NCI-H748 (cell line): ENCODE results near the gene GLUL.
"Not testable (repeated sequence)": the region's sequence is repeated elsewhere in the genome, so short reads cannot be mapped to it uniquely, and the experiment has no call there.

ENCODE experiments used
- DNase-seq: peaks from one replicate; lab custom pipeline; 2025; ENCODE audit not compliant: unreplicated experiment; lab: John Stamatoyannopoulos, UW

Gene GLUL

DNA sequence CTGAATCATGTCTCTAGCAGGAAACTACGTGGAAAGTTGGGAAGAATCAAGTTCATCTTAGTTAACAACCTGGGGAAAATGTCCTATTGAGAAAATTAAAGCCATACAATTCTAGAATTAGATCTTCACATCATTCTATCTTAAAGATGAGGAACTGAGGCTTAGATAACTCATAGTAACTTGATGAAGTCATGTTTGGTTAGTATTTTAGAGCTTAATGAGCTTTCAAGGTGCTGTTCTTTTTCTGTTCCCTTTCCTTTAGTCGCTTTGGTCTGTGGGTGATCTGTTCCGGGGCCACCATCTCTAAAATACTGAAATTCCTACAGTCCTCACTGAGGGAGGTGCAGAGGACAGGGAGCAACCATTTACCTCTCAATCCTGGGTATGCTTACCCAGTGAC is 4.3 kb upstream of the GLUL start:
- DNase-seq: no peak

DNA sequence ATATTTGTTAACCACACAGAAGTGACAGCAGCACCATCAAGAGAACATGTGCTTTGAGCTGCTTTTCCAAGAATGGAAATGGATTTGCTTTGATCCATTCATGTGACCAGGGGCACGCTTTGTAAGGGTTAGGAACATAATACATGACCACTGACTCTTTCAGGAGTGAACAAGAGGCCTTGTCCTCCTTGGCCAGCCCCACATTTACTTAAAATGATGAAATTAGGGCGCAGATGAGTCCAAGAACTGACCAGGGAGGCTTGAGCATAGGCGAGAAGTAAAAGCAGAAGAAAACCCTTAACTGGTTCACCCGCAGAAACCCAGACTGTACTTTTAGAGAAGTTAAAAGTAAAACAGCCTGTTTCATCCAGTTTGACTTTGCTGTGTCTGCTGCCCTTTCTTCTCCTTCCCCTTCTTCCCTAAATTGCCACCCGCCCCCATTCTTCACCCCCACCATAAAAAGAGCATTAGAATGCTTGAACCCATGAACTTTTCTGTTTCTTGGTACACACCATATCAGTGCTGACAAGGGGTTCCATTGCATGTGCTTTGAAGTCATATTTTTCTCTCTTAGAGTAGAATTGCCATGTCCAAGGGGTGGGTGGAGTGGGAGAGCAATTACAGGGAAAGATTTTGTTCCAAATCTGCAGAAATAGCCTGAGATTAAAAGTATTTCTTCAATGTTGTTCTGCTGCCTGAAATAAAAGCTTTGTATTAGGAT is 2.6 kb upstream of the GLUL start:
- DNase-seq: no peak

DNA sequence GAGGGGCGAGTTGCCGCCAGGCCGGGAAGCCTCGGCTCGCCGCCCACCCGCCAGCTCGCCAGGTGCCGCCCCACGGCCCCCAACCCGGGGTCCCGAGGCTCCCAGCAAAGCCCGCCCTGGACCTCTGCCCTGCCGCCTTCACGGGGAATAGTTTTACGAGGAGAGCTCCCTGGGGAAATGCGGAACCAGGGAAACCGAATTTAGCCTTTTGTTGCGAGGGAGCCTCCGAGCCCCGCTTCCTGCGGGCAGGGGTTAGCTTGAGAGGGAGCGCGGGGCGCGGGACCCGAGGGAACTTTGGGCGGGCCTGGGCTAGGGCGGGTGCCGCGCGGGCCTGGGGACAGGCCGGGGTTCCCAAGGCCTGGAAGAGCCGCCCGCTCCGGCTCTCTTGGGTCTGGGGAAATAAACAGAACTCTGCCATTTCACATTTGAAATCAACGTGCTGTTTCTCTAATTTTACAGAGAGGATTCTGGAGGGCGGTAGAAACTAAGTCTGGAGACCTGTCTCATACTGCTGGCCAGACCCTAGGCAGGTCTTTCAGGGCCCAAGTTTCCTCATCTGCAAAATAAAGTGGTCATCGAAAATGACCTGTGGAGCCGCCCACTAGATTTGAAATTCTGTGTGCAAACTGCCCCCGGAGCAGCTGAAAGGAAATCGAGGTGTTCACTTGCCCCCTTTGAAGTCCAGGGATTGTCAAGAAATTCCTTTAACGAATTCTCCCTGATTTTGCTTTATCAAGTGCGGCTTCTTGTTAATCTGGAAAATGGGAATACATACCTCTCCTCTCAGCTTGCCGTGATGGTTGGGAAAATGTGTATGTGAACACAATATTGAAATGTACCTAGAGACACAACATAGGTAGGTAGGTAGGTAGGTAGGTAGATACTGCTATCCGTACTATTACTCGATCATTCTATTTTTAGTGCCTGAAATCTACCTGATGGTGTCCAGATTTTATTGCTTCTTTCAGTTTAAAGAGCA is 749 bp upstream of the GLUL start:
- DNase-seq: peak; percentile 76

DNA sequence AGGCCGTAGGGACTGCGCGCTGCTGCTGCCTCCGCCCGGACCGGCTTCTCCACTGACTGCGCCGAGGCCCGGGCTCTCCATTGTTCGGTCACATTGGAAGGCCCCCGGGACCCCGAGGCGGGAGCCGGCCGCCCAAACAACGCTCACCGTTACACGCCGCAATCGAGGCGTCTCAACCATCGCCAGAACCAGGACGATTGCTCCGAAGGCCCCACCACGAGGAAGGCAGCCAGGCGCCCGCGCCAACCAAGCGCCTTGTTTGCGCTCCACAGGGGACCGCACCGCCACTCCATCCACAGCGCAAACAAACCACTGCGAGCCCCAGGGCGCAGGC is 595 bp downstream of the GLUL start:
- DNase-seq: peak; percentile 84

DNA sequence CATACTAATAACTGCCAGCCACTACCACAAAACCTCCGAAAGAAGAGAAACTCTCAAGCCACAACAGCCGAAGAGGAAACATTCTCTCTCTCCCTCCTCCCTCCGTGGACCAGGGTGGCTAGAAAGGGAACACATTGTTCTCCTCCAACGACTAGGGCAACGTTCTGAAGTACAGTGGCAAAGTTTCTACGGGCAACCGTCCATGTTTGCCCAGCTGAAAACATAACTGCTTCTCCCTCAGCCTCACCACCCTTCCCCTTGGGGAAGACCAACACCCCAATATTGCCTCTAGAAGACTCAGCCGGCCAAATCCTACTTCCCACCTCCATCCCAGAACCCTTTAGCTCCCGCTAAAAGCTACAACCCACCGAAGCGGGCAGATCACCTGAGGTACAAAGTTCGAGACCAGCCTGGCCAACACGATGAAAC is 2.0 kb downstream of the GLUL start:
- no peak for DNase-seq

DNA sequence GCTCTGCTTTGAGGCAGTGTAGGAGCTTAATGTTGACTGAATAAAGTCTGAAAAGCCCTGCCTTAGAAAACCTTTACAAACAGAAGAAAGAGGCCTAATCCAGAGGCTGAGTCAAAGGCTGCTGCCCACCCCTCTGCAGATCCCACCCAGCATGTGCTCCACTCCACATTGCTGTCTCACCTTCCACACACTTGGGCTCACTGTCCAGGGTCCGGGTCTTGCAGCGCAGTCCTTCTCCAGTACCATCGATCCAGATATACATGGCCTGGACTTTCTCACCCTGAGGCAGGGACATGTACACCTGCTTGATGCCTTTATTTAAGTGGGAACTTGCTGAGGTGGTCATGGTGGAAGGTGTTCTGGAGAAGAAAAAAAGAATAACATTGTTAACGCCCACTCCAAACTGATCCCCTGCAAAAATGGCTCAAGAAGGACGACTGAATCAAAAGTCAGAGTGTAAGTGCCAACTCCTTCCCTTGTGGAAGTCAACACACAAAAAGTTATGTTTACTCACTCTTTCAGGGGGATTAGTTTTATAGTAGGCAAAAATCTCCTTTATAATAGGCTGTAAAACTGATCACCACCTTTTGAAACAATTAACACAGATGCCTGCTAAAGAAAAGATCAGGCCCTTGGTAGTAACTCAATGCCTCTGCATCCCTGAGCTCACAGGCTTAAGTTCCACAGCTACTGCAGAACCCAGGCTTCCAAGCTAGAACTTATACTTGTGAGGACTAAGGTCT is 3.0 kb downstream of the GLUL start:
- DNase-seq: no peak

DNA sequence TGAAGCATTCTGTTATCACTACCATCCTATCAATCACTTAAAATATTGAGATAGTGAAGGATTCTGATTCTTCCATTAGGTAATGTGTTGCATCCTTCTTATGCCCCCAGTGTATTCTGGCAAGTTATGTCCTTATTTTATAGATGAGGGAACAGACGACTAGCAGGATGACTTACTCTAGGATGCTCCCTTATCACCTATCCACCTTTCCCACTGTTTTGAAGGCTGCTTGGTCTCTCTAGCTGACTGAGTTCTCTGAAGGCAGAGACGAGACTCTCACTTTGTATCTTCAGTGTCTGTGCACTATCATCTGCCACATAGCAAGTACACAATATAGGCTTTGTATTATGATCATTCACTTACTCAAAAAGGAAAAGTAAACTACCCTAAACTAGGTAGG is 4.0 kb downstream of the GLUL start:
- DNase-seq: no peak

DNA sequence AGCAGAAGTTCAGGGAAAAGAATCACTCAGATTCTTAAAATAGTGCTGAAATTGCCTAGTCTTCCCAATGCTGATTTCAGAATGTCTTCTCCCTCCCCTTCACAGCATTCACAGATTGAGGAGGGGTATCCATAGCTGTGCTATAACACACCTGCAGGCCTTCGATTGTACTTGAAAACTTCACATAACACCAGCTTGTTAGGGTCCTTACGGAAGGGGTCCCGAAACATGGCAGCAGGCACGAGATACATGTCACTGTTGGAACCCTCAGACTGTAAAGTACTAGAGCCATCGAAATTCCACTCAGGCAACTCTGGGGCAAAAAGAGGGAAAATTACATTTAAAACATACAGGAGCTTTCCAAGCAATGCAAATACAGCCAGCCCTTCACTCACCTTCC is 4.6 kb downstream of the GLUL start:
- no peak for DNase-seq

DNA sequence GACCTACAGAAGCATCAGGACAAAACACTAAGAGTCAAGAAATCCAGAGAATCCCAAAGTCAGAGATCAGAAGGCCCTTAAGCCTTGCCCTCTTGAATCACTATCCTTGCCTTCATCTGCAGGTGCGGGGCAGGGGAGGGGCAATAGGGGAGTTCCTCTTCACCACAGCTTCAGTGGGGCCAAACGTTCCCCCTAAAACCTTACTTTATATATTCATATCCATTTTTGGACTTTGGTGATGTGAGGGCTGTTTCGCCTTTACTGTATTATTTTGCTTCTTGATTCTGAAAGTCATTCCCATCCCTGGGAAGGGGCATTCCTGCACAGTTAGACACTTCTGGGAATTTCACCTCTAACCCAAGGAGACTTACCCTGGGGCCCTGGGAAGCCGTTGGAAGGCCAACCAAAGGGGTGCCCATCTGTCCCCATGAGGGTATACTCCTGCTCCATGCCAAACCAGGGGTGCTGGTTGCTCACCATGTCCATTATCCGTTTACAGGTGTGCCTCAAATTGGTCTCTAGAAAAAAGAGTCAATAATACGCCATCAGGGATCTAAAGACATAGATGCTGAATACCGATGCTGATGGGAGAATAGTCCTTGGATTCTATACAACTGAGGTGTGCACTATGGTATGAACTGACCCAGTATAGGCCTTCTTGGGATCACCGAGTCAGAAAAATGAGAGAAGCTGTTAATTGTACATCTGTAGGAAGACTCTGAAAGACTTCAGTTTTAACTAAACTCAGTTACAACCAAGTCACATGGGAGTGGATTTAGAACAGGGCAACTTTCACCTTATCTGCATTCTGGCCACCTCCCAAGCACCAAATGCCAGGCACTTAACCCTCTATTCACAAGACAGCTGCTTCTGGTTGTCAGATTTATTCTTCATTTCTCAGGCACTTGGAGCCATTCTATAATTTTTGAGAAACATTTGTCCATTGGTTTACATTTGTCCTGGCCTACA is 5.4 kb downstream of the GLUL start:
- DNase-seq: no peak

DNA sequence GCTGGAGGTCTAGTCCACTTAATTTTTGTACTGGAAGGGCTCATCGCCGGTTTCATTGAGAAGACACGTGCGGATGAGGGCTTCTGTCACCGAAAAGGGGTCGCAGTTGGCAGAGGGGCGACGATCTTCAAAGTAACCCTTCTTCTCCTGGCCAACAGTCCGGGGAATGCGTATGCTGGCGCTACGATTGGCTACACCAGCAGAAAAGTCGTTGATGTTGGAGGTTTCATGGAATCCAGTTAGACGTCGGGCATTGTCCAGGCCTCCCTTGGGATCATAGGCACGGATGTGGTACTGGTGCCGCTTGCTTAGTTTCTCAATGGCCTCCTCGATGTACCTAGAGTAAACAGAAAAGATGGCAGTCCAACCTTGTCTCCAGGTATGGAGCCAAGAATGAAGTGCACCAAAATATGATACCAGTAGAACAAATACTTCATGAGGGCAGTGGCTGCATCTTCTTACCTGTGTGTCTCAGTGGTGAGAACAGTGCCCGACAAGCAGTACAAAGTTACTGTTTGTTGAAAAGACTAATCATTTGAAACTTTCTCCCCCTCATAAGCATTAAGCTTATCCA is 7.1 kb downstream of the GLUL start:
- no peak for DNase-seq

DNA sequence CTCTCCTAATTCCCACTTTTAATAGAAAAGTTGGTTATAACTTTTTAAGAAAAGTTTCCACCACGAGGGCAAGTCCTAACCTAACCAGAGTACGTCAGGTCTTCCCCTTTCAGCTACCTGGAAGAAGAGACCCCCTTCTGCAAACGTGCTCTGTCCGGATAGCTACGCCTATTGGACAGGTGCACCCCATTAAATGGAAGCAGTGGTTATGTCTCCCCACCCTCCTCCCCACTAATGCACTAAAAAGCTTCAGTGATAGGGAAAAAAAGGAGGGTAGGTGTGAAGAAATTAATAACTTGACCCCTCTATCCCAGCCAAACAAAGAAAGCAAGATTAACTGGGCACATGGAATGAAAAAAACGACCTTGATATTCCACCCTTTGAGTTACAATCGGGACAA is 7.7 kb downstream of the GLUL start:
- DNase-seq: no peak

DNA sequence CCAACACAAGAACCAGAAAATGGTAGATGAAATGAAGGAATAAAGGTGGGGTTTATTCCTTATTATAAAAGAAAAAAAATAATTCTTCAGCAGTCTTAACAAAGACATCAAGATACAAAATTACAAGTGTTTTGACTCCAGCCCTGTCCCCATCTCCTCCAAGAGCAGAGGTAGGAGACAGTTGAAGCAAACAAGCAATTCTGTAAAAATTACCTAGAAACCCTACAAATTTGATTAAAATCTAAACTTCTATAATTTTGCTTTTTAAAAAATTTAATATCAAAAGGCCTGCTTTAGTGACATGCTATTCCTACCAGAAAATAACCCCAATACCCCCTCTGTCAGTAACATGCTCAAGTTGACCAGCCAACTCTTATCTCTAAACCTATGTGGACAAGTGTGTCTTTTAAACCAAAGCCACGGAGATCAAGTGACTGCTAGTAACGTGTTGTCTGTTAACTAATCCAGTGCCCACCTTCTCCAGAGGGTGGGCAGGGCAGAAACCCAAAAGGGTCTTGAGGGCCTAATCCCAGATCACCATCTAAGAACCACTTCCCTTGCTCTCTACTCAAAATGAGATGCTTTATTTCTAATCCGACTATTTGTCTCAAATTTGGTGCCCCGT is 8.4 kb downstream of the GLUL start:
- DNase-seq: no peak

DNA sequence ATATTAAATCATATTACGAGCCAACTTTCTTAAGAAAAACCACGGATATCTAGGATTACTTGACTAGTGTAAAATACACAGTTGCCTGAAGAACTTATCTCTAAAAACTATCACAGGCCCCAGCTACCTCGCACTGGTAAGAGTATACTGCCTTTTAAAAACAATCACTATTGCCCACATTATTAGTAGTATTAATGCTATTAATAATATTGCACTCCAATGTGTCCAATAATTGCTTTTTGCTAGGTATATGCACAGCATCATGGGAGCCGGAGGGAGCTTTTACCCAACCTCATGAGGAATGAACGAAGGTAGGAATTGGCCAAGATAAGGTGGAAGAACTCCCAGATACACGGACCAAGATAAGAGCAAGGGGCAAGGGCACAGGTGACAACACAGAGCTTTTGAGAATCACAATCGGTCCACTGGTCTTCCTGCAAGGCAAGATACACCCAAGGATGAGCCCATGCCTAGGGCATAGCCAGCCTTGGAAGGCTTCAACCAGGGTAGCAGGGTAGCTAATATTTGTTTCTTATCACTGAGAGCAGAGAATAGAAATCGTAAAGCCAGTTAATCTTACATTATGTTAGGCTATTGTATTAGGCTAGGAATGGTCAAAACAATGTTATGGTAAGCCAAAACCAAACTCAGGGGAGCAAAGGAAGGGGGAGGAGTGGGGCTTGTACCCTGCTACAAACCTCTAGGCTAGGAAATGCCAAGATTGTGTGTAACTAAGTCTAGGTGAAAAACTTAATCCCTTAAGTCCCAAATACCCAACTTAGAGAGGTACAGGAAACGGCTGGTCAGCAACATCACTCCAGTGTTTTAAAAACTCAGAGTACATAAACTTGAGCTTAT is 9.4 kb downstream of the GLUL start:
- DNase-seq: no peak

DNA sequence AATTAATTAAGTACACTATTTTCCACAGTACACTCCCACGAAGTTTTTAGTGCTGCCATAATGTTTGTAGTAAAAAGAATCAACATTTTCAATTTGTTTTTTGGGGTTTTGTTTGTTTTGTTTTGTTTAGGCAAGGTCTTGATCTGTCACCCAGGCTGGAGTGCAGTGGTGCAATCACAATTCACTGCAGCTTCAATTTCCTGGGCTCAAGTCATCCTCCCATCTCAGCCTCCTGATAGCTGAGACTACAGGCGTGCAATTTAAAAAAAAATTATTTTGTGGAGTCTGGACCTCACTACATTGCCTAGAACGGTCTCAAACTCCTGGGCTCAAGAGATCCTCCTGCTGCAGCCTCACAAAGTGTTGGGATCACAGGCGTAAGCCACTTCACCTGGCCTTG is 11.4 kb downstream of the GLUL start:
- DNase-seq: no peak

DNA sequence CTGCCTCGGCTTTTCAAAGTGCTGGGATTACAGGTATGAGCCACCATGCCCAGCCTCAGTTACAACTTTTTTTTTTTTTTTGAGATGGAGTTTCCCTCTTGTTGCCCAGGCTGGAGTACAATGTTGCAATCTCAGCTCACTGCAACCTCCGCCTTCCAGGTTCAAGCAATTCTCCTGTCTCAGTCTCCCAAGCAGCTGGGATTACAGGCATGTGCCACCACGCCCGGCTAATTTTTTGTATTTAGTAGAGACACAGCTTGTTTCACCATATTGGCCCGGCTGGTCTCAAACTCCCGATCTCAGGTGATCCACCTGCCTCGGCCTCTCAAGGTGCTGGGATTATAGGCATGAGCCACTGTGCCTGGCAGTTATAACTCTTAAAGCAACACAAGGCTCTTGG is 11.8 kb downstream of the GLUL start:
- DNase-seq: not testable (repeated sequence)

DNA sequence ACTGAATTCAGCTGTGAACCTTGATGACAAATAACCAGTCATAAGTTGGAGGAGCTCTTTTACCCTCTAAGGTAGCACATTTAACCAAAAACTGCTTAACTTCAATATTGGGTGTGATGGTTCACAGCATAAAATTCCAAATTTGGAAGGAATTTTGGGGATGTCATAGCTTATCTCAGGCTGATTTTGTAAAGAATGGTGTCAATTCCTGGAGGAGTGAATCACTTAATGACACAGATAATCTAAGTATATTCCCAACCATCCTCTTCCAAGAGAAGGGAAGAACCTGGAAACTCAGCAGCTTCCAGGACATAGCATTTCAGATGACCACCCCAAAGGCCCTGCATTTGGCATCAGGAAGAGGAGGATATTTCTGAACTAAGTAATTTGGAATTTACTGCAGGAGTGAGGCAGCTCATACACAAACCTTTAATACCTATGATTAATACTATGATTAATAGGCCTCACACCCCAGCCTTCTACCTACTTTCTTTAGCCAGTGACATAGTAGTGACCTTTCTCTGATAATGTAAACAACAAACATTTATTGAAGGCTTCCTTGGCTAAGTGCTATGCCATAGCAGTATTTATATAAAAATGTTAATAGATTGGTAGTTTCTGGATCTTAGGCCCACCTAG is 14.5 kb downstream of the GLUL start:
- DNase-seq: no peak

DNA sequence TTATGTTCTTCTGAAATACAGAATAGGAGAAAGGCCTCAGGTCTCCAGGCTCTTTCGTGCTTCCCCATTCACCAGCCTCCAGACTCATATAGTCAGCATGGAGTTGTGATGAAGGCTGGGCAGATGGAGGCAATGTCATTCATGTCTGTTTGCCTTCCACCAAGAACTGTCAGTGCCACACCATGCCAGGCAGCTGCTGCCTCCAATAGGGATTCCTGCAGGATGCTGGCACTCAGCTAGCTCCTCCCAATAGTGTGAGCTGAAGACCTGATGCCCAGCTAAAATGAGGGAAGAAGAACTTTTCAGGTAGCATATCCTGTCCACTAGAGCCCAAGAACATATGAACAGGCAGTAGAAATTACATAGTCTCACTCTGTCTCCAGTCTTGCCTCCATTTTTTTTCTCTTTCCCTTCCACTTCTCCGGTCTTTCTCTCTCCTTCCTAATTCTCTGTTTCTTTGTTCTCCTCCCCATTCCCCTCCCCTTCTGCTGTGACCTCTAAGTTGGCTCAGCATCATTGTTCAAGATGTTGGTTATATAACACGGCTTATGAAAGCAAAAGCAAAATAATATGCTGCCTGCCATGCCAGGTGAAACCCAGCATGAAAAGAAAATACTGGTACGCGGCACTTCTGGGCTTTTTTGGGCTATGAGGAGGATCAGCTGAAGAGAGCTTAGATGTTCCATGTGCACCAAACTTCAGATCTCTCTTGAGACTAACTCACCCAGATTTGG is 17.3 kb downstream of the GLUL start:
- DNase-seq: no peak

DNA sequence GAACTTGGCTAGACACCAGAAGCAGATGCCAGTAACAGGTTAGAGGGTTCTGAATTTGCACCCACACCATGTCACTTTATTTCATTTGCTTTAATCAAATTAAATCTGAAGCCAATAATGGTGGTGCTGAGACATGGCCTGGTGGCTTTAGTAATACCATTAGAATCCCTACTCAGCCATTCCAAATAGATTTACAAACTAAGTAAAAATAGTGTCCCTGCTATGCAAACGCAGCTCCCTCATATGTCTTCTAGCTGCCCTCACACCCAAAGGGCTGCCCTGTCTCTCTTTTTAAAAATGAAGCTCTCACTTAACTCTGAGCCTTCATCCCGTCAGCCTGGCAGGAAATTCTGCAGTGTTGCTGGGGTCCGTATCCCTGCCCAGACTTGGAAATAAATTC is 21.1 kb downstream of the GLUL start:
- no peak for DNase-seq
